Nephron (organoid): ENCODE data around the gene PSORS1C2.

Experiments
- H3K27ac Mint-ChIP-seq, 3 experiments: 2 replicates each; pipeline ENCODE4 v1.8.0; 2020; ENCODE audit warnings: mixed read lengths in 3 of 3, mild to moderate bottlenecking in 2 of 3, moderate library complexity in 1 of 3
- H3K27me3 Mint-ChIP-seq: 2 replicates; pipeline ENCODE4 v1.8.0; 2021; ENCODE audit warnings: low read depth, mild to moderate bottlenecking, moderate library complexity, mixed read lengths
- H3K36me3 Mint-ChIP-seq: 2 replicates; pipeline ENCODE4 v1.8.0; 2020; ENCODE audit warnings: low read depth, mixed read lengths
- H3K4me1 Mint-ChIP-seq: 2 replicates; pipeline ENCODE4 v1.8.0; 2020; ENCODE audit warnings: mixed read lengths
- H3K4me3 Mint-ChIP-seq, 3 experiments: 2 replicates each; pipeline ENCODE4 v1.8.0; 2020; ENCODE audit warnings: mild to moderate bottlenecking in 3 of 3, mixed read lengths in 3 of 3, moderate library complexity in 2 of 3
- H3K9me3 Mint-ChIP-seq: 2 replicates; pipeline ENCODE4 v1.8.0; 2020; ENCODE audit warnings: mixed read lengths
- CTCF ChIP-seq, 3 experiments: fragments of 200-600 bp; sonication (generic); IDR thresholded peaks; one replicate each; pipeline ENCODE4 v1.5.0; 2021; ENCODE audit warnings: antibody characterized with exemption in 3 of 3; ENCODE audit not compliant: unreplicated experiment in 3 of 3

The PSORS1C2 gene

GRCh38 chr6:31121131-31121790 lies 17.6 kb downstream of the PSORS1C2 start:
- Mint-ChIP-seq H3K27ac (peak overlapping the region in 2 of 3 experiments; percentile 56 to 58), H3K4me3 (no peak overlapping the region), H3K9me3 (no peaks in the 10 kb centered on the region), H3K4me1 (peaks cover 43% of the 10 kb centered on the region), H3K27me3 (peaks cover 6% of the 10 kb centered on the region), H3K36me3 (no peaks in the 10 kb centered on the region)
- TF ChIP-seq CTCF (IDR thresholded peaks at IDR 0.05; ENCODE audit: unreplicated experiment in 3 of 3) = no peak

- H3K4me3 Mint-ChIP-seq = no peak within 1 kb of the TSS
- peak within 1 kb of the TSS in 1 of 3 experiments; percentile 3 for H3K27ac Mint-ChIP-seq
- peaks cover 14% of the 10 kb centered on the region for H3K27me3 Mint-ChIP-seq
- H3K4me1 Mint-ChIP-seq = peaks cover 44% of the 10 kb centered on the region
- no peak for TF ChIP-seq CTCF (IDR thresholded peaks at IDR 0.05; ENCODE audit: unreplicated experiment in 3 of 3)
- no peaks in the 10 kb centered on the region for H3K9me3 Mint-ChIP-seq
- H3K36me3 Mint-ChIP-seq = no peaks in the 10 kb centered on the region
Observed at GRCh38 chr6:31120151-31120915, 18.5 kb downstream of the PSORS1C2 start, which contains the start of gene CDSN. TSS of gene CDSN (minus strand) at chr6:31120446. CDS start at chr6:31120419, 27 bp downstream.

- no peaks in the 10 kb centered on the region for H3K36me3 Mint-ChIP-seq
- peak overlapping the region in 1 of 3 experiments; percentile 44 for H3K27ac Mint-ChIP-seq
- peaks cover 12% of the 10 kb centered on the region for H3K27me3 Mint-ChIP-seq
- no peak for TF ChIP-seq CTCF (IDR thresholded peaks at IDR 0.05; ENCODE audit: unreplicated experiment in 3 of 3)
- no peaks in the 10 kb centered on the region for H3K9me3 Mint-ChIP-seq
- H3K4me3 Mint-ChIP-seq = no peak overlapping the region
- peaks cover 47% of the 10 kb centered on the region for H3K4me1 Mint-ChIP-seq
Observed at GRCh38 chr6:31118178-31118577, 20.7 kb downstream of the PSORS1C2 start.

- H3K36me3 Mint-ChIP-seq = no peaks in the 10 kb centered on the region
- peaks cover 18% of the 10 kb centered on the region for H3K27me3 Mint-ChIP-seq
- no peaks in the 10 kb centered on the region for H3K9me3 Mint-ChIP-seq
- H3K4me1 Mint-ChIP-seq = peaks cover 49% of the 10 kb centered on the region
- TF ChIP-seq CTCF (IDR thresholded peaks at IDR 0.05; ENCODE audit: unreplicated experiment in 3 of 3) = no peak
- H3K4me3 Mint-ChIP-seq = peak overlapping the region in 1 of 3 experiments; percentile 65
- peak overlapping the region in 2 of 3 experiments; percentile 54 to 73 for H3K27ac Mint-ChIP-seq
Observed at GRCh38 chr6:31116661-31117385, 22.0 kb downstream of the PSORS1C2 start.

GRCh38 chr6:31115941-31116560 lies 22.8 kb downstream of the PSORS1C2 start:
- H3K27me3 Mint-ChIP-seq = peaks cover 19% of the 10 kb centered on the region

More at GRCh38 chr6:31115941-31116560, 22.8 kb downstream of the PSORS1C2 start:
- H3K9me3 Mint-ChIP-seq = no peaks in the 10 kb centered on the region
- peaks cover 46% of the 10 kb centered on the region for H3K4me1 Mint-ChIP-seq
- H3K4me3 Mint-ChIP-seq = no peak overlapping the region
- H3K36me3 Mint-ChIP-seq = no peaks in the 10 kb centered on the region
- no peak for TF ChIP-seq CTCF (IDR thresholded peaks at IDR 0.05; ENCODE audit: unreplicated experiment in 3 of 3)
- peak overlapping the region in 1 of 3 experiments; percentile 93 for H3K27ac Mint-ChIP-seq
